Tibial nerve (tissue), 4 donors: ENCODE data around the gene METAP2. TPM values are rescaled to one million over a fixed set of nuclear protein-coding genes. Genes with fewer than 3 reads are reported as not detected.

Experiments used
- DNase-seq, 2 donors: peaks; one replicate each; pipeline ENCODE4 v3.0.0-alpha.2; 2019; ENCODE audit warnings: low spot score in 2 of 2
- H3K27ac ChIP-seq, 4 donors: fragments of 200-600 bp; sonication (generic) in 3 of 4; one replicate each; pipeline ENCODE4 v1.5.1; 2017 to 2019; ENCODE audit warnings: mild to moderate bottlenecking in 1 of 4
- H3K27me3 ChIP-seq, 2 donors: fragments of 200-600 bp; sonication (generic) in 1 of 2; one replicate each; pipeline versions ENCODE4 v1.5.1 to v1.6.0; 2017 to 2019
- H3K36me3 ChIP-seq, 3 donors: fragments of 200-600 bp; sonication (generic); one replicate each; pipeline ENCODE4 v1.5.1; 2018 to 2019
- H3K4me1 ChIP-seq, 4 donors: fragments of 200-600 bp; sonication (generic) in 3 of 4; one replicate each; pipeline ENCODE4 v1.5.1; 2017 to 2019
- H3K4me3 ChIP-seq, 4 donors: fragments of 200-600 bp; sonication (generic) in 3 of 4; one replicate each; pipeline ENCODE4 v1.5.1; 2017 to 2019; ENCODE audit warnings: mild to moderate bottlenecking in 1 of 4, moderate library complexity in 1 of 4
- H3K9me3 ChIP-seq, 4 donors: fragments of 200-600 bp; sonication (generic) in 3 of 4; one replicate each; pipeline ENCODE4 v1.5.1; 2017 to 2019
- CTCF ChIP-seq, 5 experiments: fragments of 200-600 bp in 3 of 5; fragments of 450-650 bp in 2 of 5; sonication (generic) in 3 of 5; IDR thresholded peaks; one replicate each; pipeline ENCODE4 v1.5.1; 2016 to 2019; ENCODE audit warnings: antibody characterized with exemption in 5 of 5, mild to moderate bottlenecking in 3 of 5, moderate library complexity in 2 of 5
- EP300 ChIP-seq, 2 donors: sonication (generic); formaldehyde crosslinking; IDR thresholded peaks; one replicate each; pipeline ENCODE4 v1.6.1; 2017; ENCODE audit warnings: antibody characterized with exemption in 2 of 2, mild to moderate bottlenecking in 1 of 2
- POLR2A ChIP-seq, 2 donors: fragments of 450-650 bp; IDR thresholded peaks; one replicate each; pipeline ENCODE4 v1.6.1; 2017; ENCODE audit warnings: antibody characterized with exemption in 2 of 2, mild to moderate bottlenecking in 2 of 2, moderate library complexity in 2 of 2
- WGBS, 2 donors: methylation state at CpG; one replicate each; pipeline ENCODE4 v1.1.5; 2018; 5-methylcytosine and 5-hydroxymethylcytosine counted together
- small RNA-seq: library from RNA; depleted of rRNA; stranded (forward); fragments of <200 nt; gene quantifications from one replicate; pipeline ENCODE3, GENCODE V24; 2016
- total RNA-seq, 4 donors: library from RNA; depleted of rRNA; stranded (reverse); fragments of >200 nt; gene quantifications; one replicate each; pipeline ENCODE4 v1.1.0, GENCODE V29; 2016

The METAP2 gene
- total RNA-seq, 4 donors from 2014 or later = 62.6 to 111 (median 73.9) TPM

GRCh38 chr12:95551913-95552516 is 78.1 kb downstream of the METAP2 start:
- no peaks in the 10 kb centered on the region for H3K27me3 ChIP-seq
- no peak for TF ChIP-seq EP300 (IDR thresholded peaks at IDR 0.05)
- no peak for TF ChIP-seq POLR2A (IDR thresholded peaks at IDR 0.05)
- no peak for TF ChIP-seq CTCF (IDR thresholded peaks at IDR 0.05)
- no peaks in the 10 kb centered on the region for H3K36me3 ChIP-seq
- DNase-seq = no peak
- WGBS, 2 donors = 58 to 62% methylated on average over 7 of the region's 7 CpGs
- H3K4me3 ChIP-seq = no peak overlapping the region
- no peaks in the 10 kb centered on the region for H3K4me1 ChIP-seq
- no peaks in the 10 kb centered on the region for H3K9me3 ChIP-seq
- H3K27ac ChIP-seq = no peak overlapping the region

GRCh38 chr12:95553197-95553943 is 79.4 kb downstream of the METAP2 start:
- TF ChIP-seq CTCF (IDR thresholded peaks at IDR 0.05) (no peak), POLR2A (IDR thresholded peaks at IDR 0.05) (no peak), EP300 (IDR thresholded peaks at IDR 0.05) (no peak)
- 88 to 89% methylated on average over 5 of the region's 5 CpGs for WGBS, 2 donors
- no peak for DNase-seq
- no peaks in the 10 kb centered on the region for H3K4me1 ChIP-seq
- H3K27ac ChIP-seq = no peak overlapping the region
- H3K9me3 ChIP-seq = no peaks in the 10 kb centered on the region
- no peaks in the 10 kb centered on the region for H3K36me3 ChIP-seq
- H3K27me3 ChIP-seq = no peaks in the 10 kb centered on the region
- H3K4me3 ChIP-seq = no peak overlapping the region

- Histone ChIP-seq H3K27ac (no peak overlapping the region), H3K9me3 (no peaks in the 10 kb centered on the region), H3K36me3 (no peaks in the 10 kb centered on the region), H3K27me3 (no peaks in the 10 kb centered on the region), H3K4me3 (no peak overlapping the region), H3K4me1 (no peaks in the 10 kb centered on the region)
- DNase-seq = no peak
- no peak for TF ChIP-seq EP300 (IDR thresholded peaks at IDR 0.05)
- TF ChIP-seq POLR2A (IDR thresholded peaks at IDR 0.05) = no peak
- no peak for TF ChIP-seq CTCF (IDR thresholded peaks at IDR 0.05)
- 49 to 67% methylated on average over 4 of the region's 4 CpGs for WGBS, 2 donors
These were observed 80.7 kb downstream of the METAP2 start for GRCh38 chr12:95554532-95555071.

- H3K4me1 ChIP-seq = no peaks in the 10 kb centered on the region
- no peak for DNase-seq
- H3K9me3 ChIP-seq = no peaks in the 10 kb centered on the region
- TF ChIP-seq POLR2A (IDR thresholded peaks at IDR 0.05) (no peak), CTCF (IDR thresholded peaks at IDR 0.05) (no peak), EP300 (IDR thresholded peaks at IDR 0.05) (no peak)
- 78 to 85% methylated on average over 1 of the region's 1 CpG for WGBS, 2 donors
- H3K27ac ChIP-seq = no peak overlapping the region
- H3K4me3 ChIP-seq = no peak overlapping the region
- H3K27me3 ChIP-seq = no peaks in the 10 kb centered on the region
- H3K36me3 ChIP-seq = no peaks in the 10 kb centered on the region
These were observed 83.7 kb downstream of the METAP2 start for GRCh38 chr12:95557625-95558024.

Small RNA genes within 50 kb of the gene (small RNA-seq; reads per million reads assigned to genes)
- not detected for gene RNU6-735P

Other genes starting within 250 kb of the METAP2 start
- gene USP44, start 77.3 kb downstream of the METAP2 start, total RNA-seq = 10 to 100 TPM in 3 of 4 donors, 1 to 10 TPM in 1; 9.2 to 25.5 (median 12.3) TPM